Keratinocyte (primary cell): ENCODE measurements around the gene FNDC3B. TPM values are rescaled to one million over a fixed set of nuclear protein-coding genes. Genes with fewer than 3 reads are reported as not detected.

Source experiments
- DNase-seq: peaks from one replicate; pipeline ENCODE4 v3.0.0-alpha.2; 2011; ENCODE audit warnings: low read depth, missing footprints, low spot score
- FAIRE-seq: peaks from 2 replicates; lab custom pipeline; 2011; peaks lifted over from hg19 to GRCh38; lab: Jason Lieb, UNC
- H2AFZ ChIP-seq: 2 replicates; pipeline ENCODE4 v1.6.0; 2012; ENCODE audit warnings: low read length, control low read depth, inconsistent platforms; ENCODE audit not compliant: control insufficient read depth
- H3K27ac ChIP-seq: 2 replicates; pipeline ENCODE4 v1.5.1; 2011; ENCODE audit warnings: low read length; ENCODE audit not compliant: control insufficient read depth, insufficient read depth
- H3K27me3 ChIP-seq: 3 replicates; pipeline ENCODE4 v1.6.0; 2011; ENCODE audit warnings: low read length; ENCODE audit not compliant: control insufficient read depth, insufficient read depth; ENCODE audit errors: extremely low read depth
- H3K36me3 ChIP-seq, 2 experiments: 2 replicates in 1 of 2; 3 replicates in 1 of 2; pipeline ENCODE4 v1.5.1; 2011; ENCODE audit warnings: low read length in 2 of 2, mild to moderate bottlenecking in 1 of 2; ENCODE audit not compliant: control insufficient read depth in 2 of 2, insufficient read depth in 2 of 2; ENCODE audit errors: extremely low read depth in 1 of 2
- H3K4me1 ChIP-seq: 3 replicates; pipeline ENCODE4 v1.5.1; 2011; ENCODE audit warnings: low read length; ENCODE audit not compliant: control insufficient read depth, insufficient read depth; ENCODE audit errors: extremely low read depth
- H3K4me2 ChIP-seq: 3 replicates; pipeline ENCODE4 v1.6.0; 2011; ENCODE audit warnings: low read depth, low read length; ENCODE audit not compliant: control insufficient read depth, insufficient read depth; ENCODE audit errors: extremely low read depth
- H3K4me3 ChIP-seq, 3 experiments: fragments of 200-600 bp in 1 of 3; sonication (generic) in 1 of 3; 2 replicates in 2 of 3; 3 replicates in 1 of 3; pipeline ENCODE4 v1.5.1; 2011 to 2016; ENCODE audit warnings: low read length in 3 of 3, mild to moderate bottlenecking in 3 of 3, control low read depth in 2 of 3, inconsistent platforms in 1 of 3, low read depth in 1 of 3, mixed read lengths in 1 of 3, mixed run types in 1 of 3, moderate library complexity in 1 of 3; ENCODE audit not compliant: control insufficient read depth in 2 of 3, insufficient read depth in 2 of 3; ENCODE audit errors: extremely low read depth in 1 of 3
- H3K79me2 ChIP-seq: 2 replicates; pipeline ENCODE4 v1.6.0; 2012; ENCODE audit warnings: low read length; ENCODE audit not compliant: control insufficient read depth, insufficient read depth
- H3K9ac ChIP-seq: 3 replicates; pipeline ENCODE4 v1.6.0; 2011; ENCODE audit warnings: low read length; ENCODE audit not compliant: control insufficient read depth, insufficient read depth; ENCODE audit errors: extremely low read depth
- H3K9me1 ChIP-seq: 3 replicates; pipeline ENCODE4 v1.6.0; 2011; ENCODE audit warnings: low read length; ENCODE audit not compliant: control insufficient read depth, insufficient read depth; ENCODE audit errors: extremely low read depth
- H3K9me3 ChIP-seq: 2 replicates; pipeline ENCODE4 v1.5.1; 2012; ENCODE audit warnings: low read depth, low read length; ENCODE audit not compliant: control insufficient read depth
- H4K20me1 ChIP-seq: 3 replicates; pipeline ENCODE4 v1.6.0; 2011; ENCODE audit warnings: low read length; ENCODE audit not compliant: control insufficient read depth, insufficient read depth; ENCODE audit errors: extremely low read depth
- CTCF ChIP-seq, 3 experiments: IDR thresholded peaks in 1 of 3; conservative IDR thresholded peaks in 1 of 3; optimal IDR thresholded peaks in 1 of 3; 2 replicates in 2 of 3; 3 replicates in 1 of 3; pipeline versions ENCODE3 to v1.5.1; 2011; ENCODE audit warnings: low read length in 3 of 3, mild to moderate bottlenecking in 3 of 3, moderate library complexity in 2 of 3, control low read depth in 1 of 3, inconsistent platforms in 1 of 3; ENCODE audit not compliant: insufficient read depth in 2 of 3; ENCODE audit errors: extremely low read depth in 1 of 3
- EZH2 ChIP-seq: IDR thresholded peaks from one replicate; pipeline ENCODE4 v1.6.1; 2012; ENCODE audit warnings: inconsistent platforms, mild to moderate bottlenecking, low read length, moderate library complexity
- dilution Hi-C: fragments of 300-500 bp; cut with MboI; formaldehyde crosslinking; loops from one replicate; pipeline ENCODE4 v1.7.0; 2020; ENCODE audit warnings: low sequenced_read_pairs; ENCODE audit not compliant: extremely low pct_ligation_motif_present
- polyA plus RNA-seq, 5 experiments: library from polyadenylated mRNA; depleted of rRNA in 3 of 5; stranded (reverse) in 3 of 5; stranded (forward) in 1 of 5; unstranded in 1 of 5; fragments of >200 nt; gene quantifications; 1 replicate in 1 of 5; 2 replicates in 3 of 5; 3 replicates in 1 of 5; pipeline versions ENCODE4 v1.2.1 to v1.2.3, GENCODE V29; 2011 to 2012; ENCODE audit warnings: missing spikeins in 2 of 5, low read depth in 1 of 5, low replicate concordance in 1 of 5

The FNDC3B gene
- polyA plus RNA-seq, 1 donor (not counting 4 experiments of a cell fraction or from before 2014, with no cell fraction given): 31.4 TPM

- Histone ChIP-seq H3K27ac (no peak overlapping the region), H3K9me3 (no peaks in the 10 kb centered on the region), H3K36me3 (peaks cover 0 to 5% of the 10 kb centered on the region in 2 experiments), H2AFZ (no peak overlapping the region), H3K27me3 (no peaks in the 10 kb centered on the region), H3K4me2 (no peak overlapping the region), H3K79me2 (peaks cover 44% of the 10 kb centered on the region), H3K9ac (no peak overlapping the region), H3K9me1 (no peaks in the 10 kb centered on the region), H3K4me1 (no peaks in the 10 kb centered on the region), H4K20me1 (peaks cover 3% of the 10 kb centered on the region), H3K4me3 (no peak overlapping the region)
- DNase-seq (no peak), FAIRE-seq (no peak)
- no peak for TF ChIP-seq CTCF (optimal IDR thresholded peaks at IDR 0.05 in 1 of 3, IDR thresholded peaks at IDR 0.05 in 1 of 3, conservative IDR thresholded peaks at IDR 0.05 in 1 of 3; ENCODE audit: extremely low read depth in 1 of 3, insufficient read depth in 2 of 3, low read length in 3 of 3)
- TF ChIP-seq EZH2: no peak
- dilution Hi-C loops: no loop called here
Observed at GRCh38 chr3:172189987-172190603, 150.7 kb downstream of the FNDC3B start.

- H4K20me1 ChIP-seq: peaks cover 3% of the 10 kb centered on the region
- no peak overlapping the region for H3K27ac ChIP-seq
- H3K9me1 ChIP-seq: no peaks in the 10 kb centered on the region
- H3K4me1 ChIP-seq: no peaks in the 10 kb centered on the region
- H3K9ac ChIP-seq: no peak overlapping the region
- H3K9me3 ChIP-seq: no peaks in the 10 kb centered on the region
- H3K4me3 ChIP-seq: no peak overlapping the region
- dilution Hi-C loops: no loop called here
- H3K27me3 ChIP-seq: no peaks in the 10 kb centered on the region
- H3K4me2 ChIP-seq: no peak overlapping the region
- TF ChIP-seq CTCF (optimal IDR thresholded peaks at IDR 0.05 in 1 of 3, IDR thresholded peaks at IDR 0.05 in 1 of 3, conservative IDR thresholded peaks at IDR 0.05 in 1 of 3; ENCODE audit: extremely low read depth in 1 of 3, insufficient read depth in 2 of 3, low read length in 3 of 3) (no peak), EZH2 (no peak)
- no peak overlapping the region for H2AFZ ChIP-seq
- peaks cover 0 to 3% of the 10 kb centered on the region in 2 experiments for H3K36me3 ChIP-seq
- peaks cover 49% of the 10 kb centered on the region for H3K79me2 ChIP-seq
- FAIRE-seq (no peak), DNase-seq (no peak)
Observed at GRCh38 chr3:172190980-172191379, 151.6 kb downstream of the FNDC3B start.
